Fibroblast of skin of right quadriceps (primary cell): ENCODE data around the gene CDC42EP4.
"Not testable (repeated sequence)": the region's sequence is repeated elsewhere in the genome, so short reads cannot be mapped to it uniquely, and the experiment has no call there.

Experiments
- DNase-seq: peaks from one replicate; pipeline ENCODE4 v3.0.0-alpha.2; 2013

CDC42EP4 gene

GRCh38 chr17:73318836-73319235 lies 7.0 kb upstream of the CDC42EP4 start:
- no peak for DNase-seq

- no peak for DNase-seq
Measured at GRCh38 chr17:73318427-73318813, 6.6 kb upstream of the CDC42EP4 start.

GRCh38 chr17:73317513-73318426 lies 6.0 kb upstream of the CDC42EP4 start:
- DNase-seq, result peak; percentile 27

- DNase-seq, result no peak
Measured at GRCh38 chr17:73316919-73317505, 5.2 kb upstream of the CDC42EP4 start.

GRCh38 chr17:73315471-73315870 lies 3.7 kb upstream of the CDC42EP4 start:
- no peak for DNase-seq

GRCh38 chr17:73313526-73314127 lies 1.8 kb upstream of the CDC42EP4 start:
- DNase-seq, result no peak

- DNase-seq, result not testable (repeated sequence)
Measured at GRCh38 chr17:73312887-73313286, 1.1 kb upstream of the CDC42EP4 start.

- DNase-seq, result no peak
Measured at GRCh38 chr17:73311428-73311780, 397 bp downstream of the CDC42EP4 start.

- DNase-seq, result peak; percentile 41
Measured at GRCh38 chr17:73309727-73310596, 1.8 kb downstream of the CDC42EP4 start.

GRCh38 chr17:73308959-73309358 lies 2.8 kb downstream of the CDC42EP4 start:
- DNase-seq, result not testable (repeated sequence)

GRCh38 chr17:73308017-73308823 lies 3.6 kb downstream of the CDC42EP4 start:
- peak; percentile 67 for DNase-seq

- no peak for DNase-seq
Measured at GRCh38 chr17:73307130-73307529, 4.7 kb downstream of the CDC42EP4 start.

- DNase-seq, result no peak
Measured at GRCh38 chr17:73305845-73306836, 5.7 kb downstream of the CDC42EP4 start.

- DNase-seq, result peak; percentile 84
Measured at GRCh38 chr17:73304971-73305812, 6.6 kb downstream of the CDC42EP4 start.

GRCh38 chr17:73304438-73304837 lies 7.4 kb downstream of the CDC42EP4 start:
- no peak for DNase-seq

GRCh38 chr17:73302189-73302588 lies 9.6 kb downstream of the CDC42EP4 start:
- peak; percentile 94 for DNase-seq

GRCh38 chr17:73301369-73301768 lies 10.4 kb downstream of the CDC42EP4 start:
- DNase-seq, result peak; percentile 53

- DNase-seq, result no peak
Measured at GRCh38 chr17:73300392-73300791, 11.4 kb downstream of the CDC42EP4 start.

GRCh38 chr17:73297934-73298861 lies 13.6 kb downstream of the CDC42EP4 start:
- DNase-seq, result no peak
